HG03521 (cell line): ENCODE data around the gene ENOX1.
"Not testable (repeated sequence)": the region's sequence is repeated elsewhere in the genome, so short reads cannot be mapped to it uniquely, and the experiment has no call there.

Source experiments
- ATAC-seq: cut with Tn5 transposase; IDR thresholded peaks from one replicate; pipeline ENCODE4 v1.9.1; 2021; ENCODE audit warnings: mild to moderate bottlenecking, moderate library complexity; ENCODE audit not compliant: unreplicated experiment

Gene ENOX1

DNA sequence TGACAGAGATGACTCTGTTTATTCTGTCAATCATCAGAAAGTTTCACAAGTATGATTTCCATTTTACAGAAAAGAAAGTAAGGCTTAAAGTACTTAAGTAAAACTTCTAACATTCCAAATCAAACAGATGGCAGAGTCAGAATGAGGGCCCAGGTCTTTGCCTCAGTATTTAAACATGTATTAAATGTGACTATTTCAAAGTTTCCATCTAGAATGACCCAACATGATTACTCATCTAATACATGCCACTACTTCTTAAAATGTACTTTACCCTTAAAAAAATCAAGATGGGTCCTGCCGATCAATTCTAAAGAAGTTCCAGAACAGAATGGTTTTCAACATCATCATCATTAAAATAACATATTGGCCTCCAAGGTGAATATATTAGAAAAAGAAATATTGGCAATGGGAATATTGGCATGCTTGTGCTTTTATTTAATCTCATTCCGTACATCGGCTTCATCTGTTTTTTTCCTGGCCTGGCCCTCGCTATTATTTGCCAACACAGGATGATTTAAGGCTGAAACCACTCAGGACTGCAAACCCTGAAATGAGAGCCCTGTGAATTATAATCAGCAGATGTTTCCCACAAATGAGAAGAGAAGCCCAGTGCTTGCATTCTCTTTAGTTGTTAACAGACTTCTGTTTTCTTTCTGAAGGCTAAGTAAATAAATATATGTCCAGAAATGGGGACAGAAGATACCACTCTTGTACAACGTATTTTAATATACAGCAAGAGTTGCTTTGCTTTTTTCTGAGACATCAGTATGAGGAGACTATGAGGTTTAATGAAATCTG is 423.4 kb downstream of the ENOX1 start:
- no peak for ATAC-seq

DNA sequence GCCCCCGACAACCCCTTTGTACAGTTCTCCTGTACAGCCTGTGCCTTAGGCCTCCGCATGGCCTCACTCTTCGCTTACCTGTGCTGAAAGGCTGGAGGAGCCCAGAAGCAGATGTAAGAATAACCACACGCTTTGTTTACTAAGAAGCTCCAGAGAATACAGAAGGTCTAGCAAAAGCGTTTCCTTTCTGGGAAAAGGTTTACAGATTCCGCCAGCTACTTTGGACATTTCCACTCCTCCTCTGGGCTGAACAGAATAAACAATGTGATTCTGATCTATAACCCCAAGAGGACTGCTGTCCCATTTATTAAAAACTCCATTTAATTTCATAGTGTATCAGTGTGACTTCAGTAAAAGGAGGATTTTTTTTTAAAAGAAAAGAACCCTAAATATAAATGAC is 424.2 kb downstream of the ENOX1 start:
- ATAC-seq = no peak

DNA sequence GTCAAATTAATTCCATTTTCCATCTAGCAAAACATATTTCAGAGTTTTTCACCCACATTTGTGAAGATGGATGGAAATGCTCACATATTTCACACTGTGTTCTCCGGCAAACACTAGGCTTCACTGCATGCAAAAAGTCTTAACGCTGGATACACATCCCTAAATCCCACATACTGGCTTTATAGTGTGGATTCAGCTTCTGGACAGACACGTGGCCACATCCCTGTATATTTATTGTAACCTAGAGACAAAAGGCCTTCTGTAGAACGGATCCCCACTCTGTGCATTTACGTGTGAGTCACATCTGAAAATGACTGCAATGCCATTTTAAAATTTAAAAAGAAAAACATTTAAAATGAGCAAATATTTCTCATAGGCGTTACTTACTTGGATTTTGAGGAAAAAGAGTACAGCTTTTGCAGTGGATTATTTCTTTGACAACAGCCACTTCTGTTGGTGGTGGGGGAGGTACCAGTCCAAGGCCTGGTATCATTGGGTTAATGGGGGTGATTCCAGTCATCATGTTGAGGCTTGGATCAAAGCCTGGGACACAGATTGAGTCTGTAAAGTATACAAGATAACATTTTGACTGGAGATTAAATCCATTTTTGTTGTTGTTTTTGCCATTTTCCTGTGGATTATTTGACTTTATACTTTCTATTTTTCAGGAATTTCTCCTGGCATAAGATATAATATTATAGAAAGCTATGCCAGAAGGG is 425.7 kb downstream of the ENOX1 start:
- ATAC-seq = no peak

DNA sequence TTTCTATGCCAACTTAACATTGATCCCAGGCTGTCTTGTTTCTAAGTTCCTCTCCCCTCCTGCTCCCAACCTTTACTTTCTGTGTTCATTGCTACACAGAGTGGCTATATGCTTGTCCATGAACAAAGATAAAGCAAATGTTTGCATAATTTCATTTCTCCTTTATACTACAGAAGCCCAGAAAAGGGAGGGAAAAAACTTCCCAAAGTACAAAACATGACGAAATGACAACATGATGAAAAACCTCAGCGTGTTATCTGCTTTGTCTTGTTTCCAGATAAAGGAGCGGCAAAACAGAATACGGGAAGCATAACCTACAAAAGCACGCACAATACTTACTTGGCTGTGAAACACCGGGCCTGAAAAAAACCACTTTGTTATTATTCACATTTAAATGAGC is 426.6 kb downstream of the ENOX1 start:
- no peak for ATAC-seq

DNA sequence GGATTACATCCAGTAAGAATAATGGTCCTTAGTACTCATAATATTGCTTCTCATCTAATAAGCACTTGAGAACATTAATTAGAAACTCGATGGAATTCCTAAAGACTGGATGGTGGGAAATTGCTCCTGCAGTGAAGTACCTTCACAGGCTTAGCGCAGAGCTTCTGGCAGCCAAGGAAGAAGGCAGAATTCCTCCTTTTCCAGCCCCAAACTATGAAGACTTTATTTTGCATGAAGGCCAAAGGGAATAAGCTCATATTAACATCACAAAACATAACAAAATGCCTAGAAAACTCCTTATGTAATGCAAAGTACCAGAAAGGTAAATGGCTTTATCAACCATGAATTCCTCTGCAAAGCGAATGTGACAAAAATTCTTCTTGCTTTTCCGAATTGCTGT is 427.2 kb downstream of the ENOX1 start:
- ATAC-seq = no peak

DNA sequence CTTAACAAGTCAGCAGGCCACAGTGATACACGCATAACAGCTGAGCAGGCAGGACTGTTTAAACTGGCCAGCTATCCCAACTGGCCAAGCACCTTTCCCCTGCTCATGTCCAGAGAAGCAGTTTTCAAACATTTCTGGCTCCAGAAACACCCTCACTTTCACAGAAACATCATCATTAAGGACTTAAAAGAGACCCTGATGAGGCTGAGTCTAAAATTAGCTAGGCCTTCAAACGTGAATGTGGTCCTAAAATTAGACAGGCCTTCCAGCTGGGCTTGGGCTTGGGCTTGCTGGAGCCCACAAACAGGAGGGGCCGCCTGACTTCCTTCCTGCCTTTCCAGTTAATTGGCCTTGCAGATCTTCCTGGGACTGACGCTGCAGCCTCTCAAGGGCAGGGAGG is 429.2 kb downstream of the ENOX1 start:
- no peak for ATAC-seq

DNA sequence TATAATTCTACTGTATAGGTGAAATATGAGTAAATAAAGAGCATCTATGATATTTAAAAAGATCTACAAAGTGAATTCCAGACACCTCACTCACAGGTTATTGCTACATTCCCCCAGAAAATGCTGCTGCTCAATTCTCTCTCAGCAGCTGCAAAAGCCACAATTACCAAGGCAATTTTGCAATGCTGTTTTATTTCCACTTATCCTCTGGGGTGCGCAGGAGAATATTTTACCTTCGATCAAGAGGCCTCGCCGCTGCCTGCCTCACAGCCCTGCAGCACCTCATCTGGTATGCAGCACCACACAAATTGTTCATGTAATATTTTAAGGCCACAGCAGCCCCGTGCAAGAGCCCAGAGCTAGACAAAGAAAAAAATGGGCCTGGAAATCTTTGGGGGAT is 430.2 kb downstream of the ENOX1 start:
- ATAC-seq = no peak

DNA sequence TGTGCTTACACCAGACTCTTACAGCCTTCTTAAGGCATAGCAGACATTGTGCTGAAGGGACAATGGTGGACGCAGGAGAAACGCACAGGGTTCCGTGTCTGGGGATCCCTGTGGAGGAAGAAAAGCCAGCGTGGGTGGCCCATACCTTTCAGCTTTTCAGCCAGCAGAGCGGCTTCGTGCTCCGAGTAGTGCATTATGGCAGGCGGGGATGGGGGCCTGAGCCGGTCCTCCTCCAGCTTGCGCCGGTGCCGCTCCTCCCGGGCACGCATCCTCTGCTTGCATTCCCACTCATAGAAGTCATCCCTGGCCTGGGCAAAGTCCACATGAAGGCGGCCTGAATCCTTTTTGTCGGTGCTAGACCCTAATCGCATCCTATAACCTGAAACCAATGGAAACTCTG is 431.0 kb downstream of the ENOX1 start:
- ATAC-seq = no peak

DNA sequence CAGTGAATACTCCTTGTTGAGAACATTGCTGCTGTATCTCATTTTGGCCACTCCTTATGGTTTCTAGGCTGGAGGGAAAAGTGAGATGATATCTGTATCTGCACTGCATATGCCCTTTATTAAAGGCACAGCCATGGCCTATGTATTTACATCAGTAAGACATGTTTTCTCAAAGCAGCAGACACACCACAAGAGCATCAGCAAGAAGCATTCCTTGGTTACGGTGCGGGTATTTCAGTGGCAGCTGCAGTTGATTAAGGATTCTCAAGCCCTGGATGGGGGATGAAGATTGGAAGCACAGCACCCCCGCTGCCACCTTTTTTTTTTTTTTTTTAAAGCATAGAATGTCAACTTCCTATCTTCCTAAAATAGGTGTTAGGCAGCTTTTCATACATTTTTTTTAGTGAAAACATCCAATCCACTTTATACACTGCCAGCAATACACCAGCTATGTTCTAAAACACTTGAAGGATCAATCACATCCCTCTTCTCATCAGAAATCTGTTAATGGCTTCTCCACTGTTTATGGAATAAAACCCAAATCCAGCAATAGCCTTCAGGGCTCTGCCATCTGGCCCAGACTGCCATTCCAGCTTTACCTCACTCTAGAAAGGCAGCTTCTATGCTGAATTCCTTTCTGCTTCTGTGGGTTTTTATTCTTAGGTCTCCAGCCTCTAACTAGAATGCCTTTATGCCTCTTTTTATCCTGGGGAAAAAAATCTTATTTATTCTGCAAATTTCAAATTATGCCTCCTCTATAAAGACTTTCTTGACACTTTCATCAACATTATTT is 432.4 kb downstream of the ENOX1 start:
- ATAC-seq = no peak

DNA sequence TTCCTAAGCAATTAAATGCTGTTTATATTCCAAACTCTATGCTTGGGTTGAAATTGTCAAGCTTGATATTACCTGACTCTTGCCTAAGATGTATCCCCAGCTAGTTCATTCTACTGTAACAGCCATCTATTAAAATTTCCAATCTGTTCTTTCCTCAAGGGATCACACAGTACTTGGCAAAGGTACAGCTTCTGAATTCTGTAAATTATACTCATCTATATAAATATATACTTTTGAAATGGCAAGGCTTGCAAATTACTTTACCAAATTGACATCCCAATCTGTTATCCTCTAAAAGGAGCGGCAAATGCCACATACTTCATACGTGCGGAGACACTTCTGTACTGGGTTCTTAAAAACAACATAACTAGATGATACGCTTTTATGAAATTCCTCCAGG is 433.1 kb downstream of the ENOX1 start:
- no peak for ATAC-seq

DNA sequence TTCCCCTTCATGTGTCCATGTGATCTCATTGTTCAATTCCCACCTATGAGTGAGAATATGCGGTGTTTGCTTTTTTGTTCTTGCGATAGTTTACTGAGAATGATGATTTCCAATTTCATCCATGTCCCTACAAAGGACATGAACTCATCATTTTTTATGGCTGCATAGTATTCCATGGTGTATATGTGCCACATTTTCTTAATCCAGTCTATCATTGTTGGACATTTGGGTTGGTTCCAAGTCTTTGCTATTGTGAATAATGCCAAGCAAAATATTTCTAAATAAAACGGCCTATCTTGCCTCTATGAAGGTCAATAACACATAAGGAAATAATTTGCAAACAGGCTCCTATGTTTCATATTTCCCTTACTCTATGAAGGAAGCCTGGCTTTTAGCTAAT is 435.2 kb downstream of the ENOX1 start:
- not testable (repeated sequence) for ATAC-seq

DNA sequence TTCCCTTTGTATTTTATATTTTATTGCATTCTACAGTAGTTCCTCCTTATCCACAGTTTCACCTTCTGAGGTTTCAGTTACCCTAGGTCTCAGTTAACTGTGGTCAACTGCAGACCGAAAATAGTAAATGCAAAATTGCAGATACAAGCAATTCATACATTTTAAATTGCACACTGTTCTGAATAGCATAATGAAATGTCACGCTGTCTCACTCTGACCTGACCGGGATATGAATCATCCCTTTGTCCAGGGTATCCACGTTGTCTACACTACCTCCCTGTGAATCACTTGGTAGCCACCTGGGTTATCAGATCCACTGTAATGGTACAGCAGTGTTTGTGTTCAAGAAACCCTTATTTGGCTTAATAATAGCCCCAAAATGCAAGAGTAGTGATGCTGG is 438.4 kb downstream of the ENOX1 start:
- ATAC-seq = no peak

DNA sequence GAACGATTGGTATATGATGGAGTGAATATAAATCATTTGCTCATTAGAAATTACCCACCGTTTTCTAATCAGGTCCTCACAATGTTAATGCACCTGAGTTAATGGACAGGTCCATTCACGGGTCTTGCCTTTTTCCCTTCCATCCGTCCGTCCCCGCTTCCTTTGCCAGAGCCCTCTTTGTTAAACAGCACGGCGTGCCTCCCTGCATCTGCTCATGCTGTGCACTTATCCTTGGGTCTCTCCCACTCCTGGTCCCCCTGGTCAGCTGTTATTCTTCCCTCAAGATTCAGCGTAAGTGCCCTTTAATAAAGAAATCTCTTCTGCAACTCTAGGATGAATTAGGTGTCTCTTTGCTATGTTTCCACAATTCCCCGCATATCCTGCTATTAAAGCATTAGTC is 438.9 kb downstream of the ENOX1 start:
- no peak for ATAC-seq

DNA sequence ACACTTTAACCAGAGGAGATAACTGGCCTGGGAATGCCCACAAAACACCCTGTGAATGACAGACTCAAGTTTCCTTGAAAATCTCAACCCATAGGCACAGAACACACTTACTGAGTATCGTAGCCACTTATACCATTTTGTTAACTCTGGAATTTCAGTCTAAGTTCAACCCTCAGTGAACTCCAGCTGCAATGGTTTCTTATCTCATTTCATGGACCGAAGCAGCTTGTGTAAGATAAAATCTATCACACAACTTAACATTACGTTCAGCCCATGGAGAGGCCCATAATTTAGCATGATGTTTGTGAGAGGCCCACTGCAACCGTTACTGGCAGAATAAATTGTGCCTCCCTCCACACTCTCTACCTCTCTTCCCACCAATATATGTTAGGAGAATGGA is 440.3 kb downstream of the ENOX1 start:
- no peak for ATAC-seq

DNA sequence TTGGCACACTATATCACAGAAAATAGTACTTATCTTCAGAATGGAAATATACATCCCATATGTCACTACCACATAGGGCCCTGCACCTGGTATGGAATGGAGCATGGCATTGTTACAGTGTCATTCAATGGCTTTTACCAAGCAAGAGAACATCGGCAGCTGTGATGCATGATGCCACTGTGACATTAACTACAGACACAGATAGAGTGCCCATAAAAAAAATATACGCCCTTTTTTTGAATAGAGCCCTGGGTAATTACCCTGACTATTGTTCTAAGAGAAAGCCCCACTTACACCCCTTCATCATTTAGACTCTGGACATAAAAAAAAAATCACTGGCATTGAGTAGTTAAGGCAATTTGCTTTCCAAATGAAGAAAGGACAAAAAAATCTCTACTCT is 443.1 kb downstream of the ENOX1 start:
- no peak for ATAC-seq

DNA sequence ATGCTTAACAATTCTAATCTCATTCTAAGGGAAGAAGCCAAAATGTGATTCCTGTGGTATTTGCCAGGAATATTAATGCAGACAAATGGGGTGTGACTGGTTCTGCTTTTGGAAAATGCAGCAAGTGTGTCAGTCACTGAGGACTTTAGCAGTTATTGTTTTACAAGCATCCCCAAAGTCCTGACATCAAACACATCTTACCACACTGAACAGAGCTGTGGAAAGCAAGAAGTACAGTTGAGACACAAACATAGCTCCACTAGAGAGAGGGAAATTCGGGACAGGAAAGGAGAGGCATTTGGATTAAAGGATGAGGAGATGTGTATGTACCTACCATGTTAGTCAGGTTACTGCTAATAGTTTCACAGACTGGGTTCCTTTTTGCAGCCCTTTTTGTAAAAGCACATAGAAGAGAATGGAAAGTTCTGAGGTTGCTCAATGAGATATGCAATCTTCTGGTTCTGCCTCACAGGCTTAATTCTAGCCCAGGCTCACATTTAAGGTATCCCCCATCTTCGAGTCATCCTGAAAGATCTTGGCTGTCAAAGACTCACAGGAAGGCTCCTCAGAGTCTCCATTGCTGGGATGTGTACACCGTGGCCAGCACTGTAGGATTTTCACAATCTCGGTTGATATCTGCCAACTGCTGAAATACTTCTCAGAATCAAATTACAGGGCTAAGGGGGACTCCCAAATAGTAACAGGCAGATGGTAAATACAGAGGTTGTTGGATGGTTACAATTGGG is 446.8 kb downstream of the ENOX1 start:
- ATAC-seq = no peak

DNA sequence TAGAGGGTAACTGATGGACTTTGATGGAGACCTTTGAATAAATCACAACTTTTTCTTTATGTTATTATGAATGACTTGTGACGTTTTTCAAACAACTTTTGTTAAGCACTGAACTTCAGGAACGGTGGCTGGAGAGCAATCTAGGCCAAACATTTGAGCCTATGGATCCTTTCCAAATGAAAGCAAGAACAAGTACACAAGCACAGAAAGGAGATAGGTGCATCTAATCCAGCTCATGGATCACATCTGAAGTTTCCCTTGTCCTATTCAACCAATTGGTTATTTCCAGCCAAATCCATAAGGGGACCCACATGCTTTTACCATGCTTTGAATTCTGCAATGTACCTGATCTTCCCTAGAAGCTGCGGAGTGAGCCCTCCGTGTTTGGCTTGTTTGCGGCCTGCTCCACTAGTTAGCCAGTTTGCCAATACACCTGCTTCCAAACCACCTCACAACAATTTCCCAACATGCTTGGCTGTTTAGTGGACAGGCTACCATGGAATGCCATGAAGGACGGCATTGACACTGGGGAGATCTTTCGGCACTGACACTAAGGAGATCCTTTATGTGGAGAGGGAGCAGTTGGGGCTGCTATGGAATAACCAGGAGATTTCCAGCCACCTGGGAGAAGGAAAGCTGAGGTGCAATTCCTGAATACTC is 447.5 kb downstream of the ENOX1 start:
- ATAC-seq = no peak

DNA sequence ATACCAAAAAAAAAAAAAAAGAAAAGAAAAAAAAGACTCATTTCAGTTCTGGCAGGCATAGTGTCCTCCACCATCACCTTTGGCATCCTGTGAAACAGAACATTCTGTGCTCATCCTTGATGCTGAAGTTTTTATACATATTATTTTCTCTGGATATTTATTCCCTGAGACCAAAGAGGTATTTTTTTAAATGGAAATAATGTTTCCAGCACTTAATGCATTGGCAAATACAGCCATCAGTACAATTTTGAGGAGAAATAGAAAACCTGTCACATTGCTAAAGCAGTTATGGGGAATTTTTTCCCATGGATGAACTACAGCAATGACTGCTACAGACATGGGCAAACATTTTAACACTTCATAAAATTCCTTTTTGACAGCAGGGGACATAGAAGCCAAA is 451.0 kb downstream of the ENOX1 start:
- ATAC-seq = no peak

DNA sequence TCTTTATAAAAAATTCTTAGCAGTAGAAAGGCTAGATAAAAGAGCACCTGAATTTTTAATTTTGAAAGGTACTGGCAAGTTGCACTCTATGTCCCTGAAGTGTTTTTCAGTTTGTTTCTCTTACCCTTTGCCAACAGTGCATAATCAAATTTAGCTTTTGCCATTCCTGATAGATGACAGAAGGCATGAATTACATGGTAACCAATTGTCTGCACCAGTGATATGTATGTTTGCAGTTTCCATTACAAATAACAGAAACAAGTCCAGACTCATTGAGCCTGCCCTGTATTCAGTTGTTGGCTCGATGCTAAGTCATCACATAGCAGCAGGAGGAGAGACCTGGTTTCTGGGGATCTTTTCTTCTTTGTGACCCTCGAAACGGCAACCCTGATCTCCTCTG is 453.6 kb downstream of the ENOX1 start:
- no peak for ATAC-seq

DNA sequence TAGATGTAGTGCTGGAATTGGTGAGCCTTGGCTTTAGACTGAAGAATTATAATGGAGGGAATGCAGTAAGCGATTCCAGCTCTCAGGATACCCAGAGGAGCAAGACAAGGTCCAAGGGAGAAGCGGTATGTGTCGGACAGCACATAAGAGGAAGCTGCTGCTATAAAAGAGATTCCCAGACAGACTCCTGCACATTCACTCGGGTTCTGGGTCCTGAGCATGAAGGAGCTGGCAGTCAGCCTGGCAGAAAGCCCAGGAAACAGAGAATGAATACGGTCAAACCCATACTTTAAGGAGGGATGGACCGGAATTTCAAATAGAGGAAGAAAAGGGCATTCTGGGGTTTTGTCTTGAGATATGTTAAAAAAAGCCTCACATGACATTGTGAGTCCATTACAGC is 455.1 kb downstream of the ENOX1 start:
- ATAC-seq = no peak

DNA sequence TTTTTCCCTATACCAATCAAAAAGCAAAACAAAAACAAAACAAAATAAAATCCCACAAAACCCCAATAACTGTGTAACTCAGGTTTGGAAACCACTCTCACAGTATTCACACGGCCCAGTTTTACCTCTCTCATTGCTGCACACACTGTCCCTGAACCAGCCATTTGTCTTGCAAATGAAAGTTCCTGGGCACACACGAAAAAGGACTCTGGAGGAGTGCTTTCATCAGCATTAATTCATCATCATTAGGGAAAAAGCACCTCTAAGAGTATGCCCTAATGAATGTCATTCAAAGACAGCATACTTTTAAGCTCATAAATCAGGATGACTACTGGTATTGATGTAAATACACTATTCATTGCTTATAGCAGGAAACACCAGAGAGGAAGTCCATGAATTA is 457.1 kb downstream of the ENOX1 start:
- ATAC-seq = no peak
